K562 (cell line): ENCODE measurements around the gene SLITRK2. TPM values are rescaled to one million over a fixed set of nuclear protein-coding genes. Genes with fewer than 3 reads are reported as not detected.

ENCODE experiments used
- ATAC-seq: fragments of 200-7000 bp; cut with Tn5 transposase; 3 replicates; pipeline ENCODE4 v1.9.1; 2020; ENCODE audit warnings: moderate library complexity
- BruUV-seq: library from RNA; stranded (reverse); fragments of 400-500 nt; replicated peaks from 2 replicates; lab custom pipeline; 2021; lab: Mats Ljungman, UMichigan
- CTCF ChIA-PET: fragments of 300-600 bp; formaldehyde crosslinking; extraction: SDS; loops from one replicate; lab custom pipeline; 2021; ENCODE audit warnings: low intra/inter-chr PET ratio; lab: Yijun Ruan, JAX
- POLR2A ChIA-PET: fragments of 300-600, 350-650 bp; sonication (Branson Sonifier 250); formaldehyde crosslinking; extraction: SDS; loops from one replicate; lab custom pipeline; 2021; ENCODE audit warnings: antibody characterized with exemption, inconsistent platforms; lab: Yijun Ruan, JAX
- DNase-seq, 4 experiments: peaks; one replicate each; pipeline versions ENCODE4 v3.0.0 to v3.0.0-alpha.2; 2011 to 2018; ENCODE audit warnings: low spot score in 3 of 4, mixed read lengths in 3 of 4; ENCODE audit errors: extremely low read depth in 1 of 4
- FAIRE-seq: peaks from 2 replicates; lab custom pipeline; 2011; peaks lifted over from hg19 to GRCh38; lab: Jason Lieb, UNC
- H2AFZ ChIP-seq: 2 replicates; pipeline ENCODE4 v1.6.0; 2011; ENCODE audit warnings: low read depth, low read length, control low read depth, inconsistent platforms
- H3K27ac ChIP-seq: fragments of 200-600 bp; 3 replicates; pipeline ENCODE4 v1.8.0; 2011; ENCODE audit warnings: low read depth, mild to moderate bottlenecking, control low read depth, inconsistent platforms, low read length, moderate library complexity, mixed read lengths; ENCODE audit errors: extremely low read depth
- H3K27me3 ChIP-seq, 2 experiments: fragments of 300-600 bp in 1 of 2; 2 replicates in 1 of 2; 3 replicates in 1 of 2; pipeline versions ENCODE4 v1.6.0 to v1.8.0; 2011; ENCODE audit warnings: inconsistent platforms in 2 of 2, low read length in 2 of 2, mild to moderate bottlenecking in 1 of 2, mixed read lengths in 1 of 2, moderate library complexity in 1 of 2; ENCODE audit not compliant: control insufficient read depth in 2 of 2, insufficient read depth in 2 of 2
- H3K36me3 ChIP-seq: fragments of 300-600 bp; 3 replicates; pipeline ENCODE4 v1.8.0; 2011; ENCODE audit warnings: mild to moderate bottlenecking, low read length, inconsistent platforms; ENCODE audit not compliant: control insufficient read depth, insufficient read depth
- H3K4me1 ChIP-seq, 2 experiments: fragments of 200-600 bp in 1 of 2; replicated peaks in 1 of 2; 2 replicates in 1 of 2; 3 replicates in 1 of 2; pipeline versions ENCODE4 v1.5.1 to v1.8.0; 2011; ENCODE audit warnings: inconsistent platforms in 2 of 2, low read length in 2 of 2, mild to moderate bottlenecking in 1 of 2, mixed read lengths in 1 of 2, moderate library complexity in 1 of 2; ENCODE audit not compliant: control insufficient read depth in 2 of 2, insufficient read depth in 2 of 2
- H3K4me2 ChIP-seq: 2 replicates; pipeline ENCODE4 v1.6.1; 2011; ENCODE audit warnings: low read length, control low read depth, inconsistent platforms, mixed read lengths; ENCODE audit not compliant: insufficient read depth
- H3K4me3 ChIP-seq: fragments of 200-600 bp; sonication (generic), shearing (Covaris generic); 2 replicates; pipeline ENCODE4 v1.5.1; 2016; ENCODE audit warnings: control low read depth, inconsistent platforms
- H3K79me2 ChIP-seq: fragments of 200-600 bp; 3 replicates; pipeline ENCODE4 v1.8.0; 2011; ENCODE audit warnings: low read length, inconsistent platforms; ENCODE audit not compliant: control insufficient read depth, insufficient read depth
- H3K9ac ChIP-seq, 2 experiments: 2 replicates each; pipeline versions ENCODE4 v1.6.0 to v1.6.1; 2011; ENCODE audit warnings: low read depth in 2 of 2, low read length in 2 of 2, control low read depth in 1 of 2, inconsistent platforms in 1 of 2, mild to moderate bottlenecking in 1 of 2, mixed read lengths in 1 of 2; ENCODE audit not compliant: insufficient read depth in 1 of 2
- H3K9me1 ChIP-seq: one replicate; pipeline ENCODE4 v1.6.0; 2011; ENCODE audit warnings: inconsistent platforms, mild to moderate bottlenecking, low read length, moderate library complexity; ENCODE audit not compliant: control insufficient read depth, insufficient read depth
- H3K9me3 ChIP-seq: replicated peaks from 2 replicates; pipeline ENCODE4 v1.5.1; 2011; ENCODE audit warnings: low read depth, low read length, inconsistent platforms; ENCODE audit not compliant: control insufficient read depth, insufficient read depth
- H4K20me1 ChIP-seq: replicated peaks from 2 replicates; pipeline ENCODE4 v1.6.1; 2011; ENCODE audit warnings: low read length, inconsistent platforms, mixed read lengths; ENCODE audit not compliant: control insufficient read depth, insufficient read depth
- CCAR2 ChIP-seq: fragments of 200-400 bp; formaldehyde crosslinking; IDR thresholded peaks from 2 replicates; pipeline ENCODE4 v1.6.1; 2017; ENCODE audit warnings: mild to moderate bottlenecking, low read depth, low read length
- ETV6 ChIP-seq, 3 experiments: fragments of 150-350 bp in 1 of 3; sonication (generic) in 1 of 3; formaldehyde crosslinking in 1 of 3; IDR thresholded peaks; 2 replicates each; pipeline versions ENCODE4 v1.6.1 to v1.8.0; 2014 to 2022; ENCODE audit warnings: borderline replicate concordance in 2 of 3, low read depth in 2 of 3, antibody characterized with exemption in 1 of 3, low read length in 1 of 3, mild to moderate bottlenecking in 1 of 3, missing genetic modification reagents in 1 of 3
- GTF2F1 ChIP-seq: IDR thresholded peaks from 2 replicates; pipeline ENCODE4 v1.6.1; 2011; ENCODE audit warnings: low read depth, low read length, improper control_type of control experiment
- HBP1 ChIP-seq: fragments of 450-650 bp; formaldehyde crosslinking; IDR thresholded peaks from 2 replicates; pipeline ENCODE4 v1.4.0; 2022; ENCODE audit warnings: missing genetic modification characterization
- HDAC8 ChIP-seq: fragments of 450-650 bp; IDR thresholded peaks from 2 replicates; pipeline ENCODE4 v1.6.1; 2016; ENCODE audit warnings: mild to moderate bottlenecking, missing genetic modification characterization, moderate library complexity, missing compliant biosample characterization
- HINFP ChIP-seq: fragments of 450-650 bp; conservative IDR thresholded peaks from 2 replicates; pipeline ENCODE4 v1.6.1; 2016; ENCODE audit warnings: missing genetic modification characterization, low read depth, mild to moderate bottlenecking, control low read depth, missing compliant biosample characterization
- HNRNPK ChIP-seq: fragments of 200-400 bp; formaldehyde crosslinking; IDR thresholded peaks from one replicate; pipeline ENCODE4 v1.6.1; 2018; ENCODE audit warnings: mild to moderate bottlenecking, low read depth, low read length; ENCODE audit not compliant: poor library complexity, severe bottlenecking
- KDM4B ChIP-seq, 2 experiments: fragments of 450-650 bp in 1 of 2; sonication (generic) in 1 of 2; IDR thresholded peaks; 2 replicates each; pipeline ENCODE4 v1.6.1; 2016 to 2017; ENCODE audit warnings: borderline replicate concordance in 2 of 2, antibody characterized with exemption in 1 of 2, low read depth in 1 of 2, mild to moderate bottlenecking in 1 of 2
- SETDB1 ChIP-seq: IDR thresholded peaks from one replicate; pipeline ENCODE4 v1.6.1; 2012; ENCODE audit warnings: low read length, control low read depth, inconsistent platforms
- SREBF2 ChIP-seq: sonication (generic); formaldehyde crosslinking; IDR thresholded peaks from 2 replicates; pipeline ENCODE4 v1.4.0; 2020; ENCODE audit warnings: mild to moderate bottlenecking, missing genetic modification reagents
- ZBTB12 ChIP-seq: fragments of 250-450 bp; sonication (Bioruptor Pico); IDR thresholded peaks from 2 replicates; pipeline ENCODE4 v1.4.0; 2020
- ZBTB8A ChIP-seq: fragments of 450-650 bp; IDR thresholded peaks from 2 replicates; pipeline ENCODE4 v1.6.1; 2018; ENCODE audit warnings: mild to moderate bottlenecking, moderate library complexity; ENCODE audit not compliant: partially characterized antibody
- ZNF217 ChIP-seq: sonication (generic); formaldehyde crosslinking; IDR thresholded peaks from 2 replicates; pipeline ENCODE4 v1.8.0; 2022; ENCODE audit warnings: mild to moderate bottlenecking, missing genetic modification reagents
- ZNF232 ChIP-seq: sonication (generic); formaldehyde crosslinking; IDR thresholded peaks from 2 replicates; pipeline ENCODE4 v1.8.0; 2022; ENCODE audit warnings: mild to moderate bottlenecking, missing genetic modification reagents
- ZNF561 ChIP-seq: fragments of 450-650 bp; formaldehyde crosslinking; conservative IDR thresholded peaks from 2 replicates; pipeline ENCODE4 v1.4.0; 2020; ENCODE audit warnings: mild to moderate bottlenecking, moderate library complexity
- WGBS: fragments of 100-300 bp; shearing (Covaris generic); methylation state at CpG from one replicate; pipeline ENCODE4 v1.1.6; 2016; ENCODE audit warnings: low coverage, mixed read lengths; ENCODE audit not compliant: insufficient coverage; ENCODE audit errors: missing lambda C conversion rate; 5-methylcytosine and 5-hydroxymethylcytosine counted together
- in situ Hi-C: fragments of 300-500 bp; cut with MboI; formaldehyde crosslinking; loops from 4 replicates; pipeline ENCODE4 v1.15.0; 2018; ENCODE audit warnings: inconsistent platforms, mixed read lengths
- intact Hi-C: fragments of 100-400 bp; cut with micrococcal nuclease; formaldehyde crosslinking; loops from 2 replicates; pipeline ENCODE4 v1.14.2; 2022
- polyA plus RNA-seq, 8 experiments: library from polyadenylated mRNA; depleted of rRNA in 4 of 8; stranded (reverse) in 5 of 8; unstranded in 3 of 8; fragments of >200 nt; fragmentation: Nextera tagmentation in 2 of 8; fragmentation: Illumina TruSeq in 1 of 8; extraction: Ambion mirVana in 2 of 8; extraction: Trizol in 1 of 8; gene quantifications; 2 replicates each; pipeline versions ENCODE4 v1.2.1 to v1.2.3, GENCODE V29; 2011 to 2014; ENCODE audit warnings: inconsistent platforms in 1 of 8, missing spikeins in 1 of 8
- total RNA-seq, 7 experiments: library from RNA; depleted of rRNA in 6 of 7; stranded (reverse); fragments of >200 nt in 6 of 7; fragmentation: Illumina TruSeq in 2 of 7; extraction: Trizol in 2 of 7; gene quantifications; 2 replicates each; pipeline versions ENCODE4 v1.2.1 to v1.2.3, GENCODE V29; 2011 to 2021; ENCODE audit warnings: low replicate concordance in 1 of 7

Gene SLITRK2
- total and polyA plus RNA-seq, 9 of the 15 experiments (the other 6 are each of a cell fraction or from before 2014, with no cell fraction given) = not detected

- no peak for TF ChIP-seq KDM4B (IDR thresholded peaks at IDR 0.05; ENCODE audit: borderline replicate concordance in 2 of 2, low read depth in 1 of 2)
Observed at GRCh38 chrX:145821291-145821897, 3.8 kb downstream of the SLITRK2 start (continued).

DNA sequence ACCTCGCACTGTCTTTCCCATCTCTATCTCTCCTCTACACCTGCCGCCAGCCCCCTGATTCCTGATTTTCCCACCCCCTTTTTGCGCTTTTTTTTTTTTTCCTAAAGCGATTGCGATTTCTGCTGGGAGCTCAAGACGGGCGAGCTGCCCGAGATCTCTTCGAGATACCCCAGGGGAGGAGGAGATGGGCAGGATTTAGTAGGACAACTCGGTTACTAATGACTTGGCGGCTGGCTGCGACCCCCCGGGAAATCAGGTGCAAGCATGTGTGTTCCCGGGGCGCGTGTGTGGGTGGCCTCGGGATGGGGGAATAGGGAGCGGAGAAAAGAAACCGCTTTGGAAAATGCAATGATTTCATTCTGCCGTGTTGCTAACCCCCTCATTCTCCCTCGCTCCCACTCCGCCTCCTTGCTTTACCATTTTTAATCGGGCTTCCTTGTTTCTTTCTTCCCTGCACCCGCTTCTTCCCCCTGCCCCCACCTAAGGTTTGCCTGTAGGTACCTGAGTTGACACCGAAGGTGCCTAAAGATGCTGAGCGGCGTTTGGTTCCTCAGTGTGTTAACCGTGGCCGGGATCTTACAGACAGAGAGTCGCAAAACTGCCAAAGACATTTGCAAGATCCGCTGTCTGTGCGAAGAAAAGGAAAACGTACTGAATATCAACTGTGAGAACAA, 4.4 kb downstream of the SLITRK2 start:
- H4K20me1 ChIP-seq = no peaks in the 10 kb centered on the region
- FAIRE-seq (no peak), ATAC-seq (no peak), DNase-seq (no peak)
- ChIA-PET CTCF (no interaction called here), POLR2A (no interaction called here)
- H3K4me2 ChIP-seq = no peak overlapping the region
- no peaks in the 10 kb centered on the region for H3K9me3 ChIP-seq
- no peak overlapping the region for H3K4me3 ChIP-seq
- H3K4me1 ChIP-seq = no peaks in the 10 kb centered on the region
- H3K9me1 ChIP-seq = no peaks in the 10 kb centered on the region
- no TSS peak for BruUV-seq
- intact Hi-C loops = no loop called here
- H2AFZ ChIP-seq = no peak overlapping the region
- in situ Hi-C loops = no loop called here
- no peak overlapping the region for H3K27ac ChIP-seq
- H3K27me3 ChIP-seq = no peaks in the 10 kb centered on the region
- H3K36me3 ChIP-seq = no peaks in the 10 kb centered on the region
- H3K79me2 ChIP-seq = no peaks in the 10 kb centered on the region
- 2% methylated on average over 16 of the region's 33 CpGs for WGBS
- no peak overlapping the region for H3K9ac ChIP-seq
- TF ChIP-seq HINFP (tag) = no peak
- no peak for TF ChIP-seq ETV6 (IDR thresholded peaks at IDR 0.05; ENCODE audit: borderline replicate concordance in 1 of 2, low read depth in 2 of 2, low read length in 1 of 2)
- TF ChIP-seq ETV6 (CRISPR knock-in tag; IDR thresholded peaks at IDR 0.05; ENCODE audit: borderline replicate concordance) = no peak
- TF ChIP-seq ZNF561 (CRISPR knock-in tag) = no peak
- no peak for TF ChIP-seq HDAC8 (tag)
- no peak for TF ChIP-seq SREBF2 (CRISPR knock-in tag)
- no peak for TF ChIP-seq ZNF232 (CRISPR knock-in tag)
- TF ChIP-seq ZBTB12 (CRISPR knock-in tag) = no peak
- TF ChIP-seq GTF2F1 = no peak
- TF ChIP-seq SETDB1 = no peak
- no peak for TF ChIP-seq CCAR2
- TF ChIP-seq ZNF217 = no peak
- TF ChIP-seq HBP1 = no peak
- no peak for TF ChIP-seq HNRNPK
- TF ChIP-seq ZBTB8A = no peak
